C4-2B (cell line): ENCODE results near the gene PRKAG2.

Experiments
- H3K27ac ChIP-seq: fragments of 450-650 bp; 2 replicates; pipeline ENCODE4 v1.5.1; 2017
- ZFX ChIP-seq: fragments of 450-650 bp; IDR thresholded peaks from 2 replicates; pipeline ENCODE4 v1.6.1; 2017
- TF ChIP-seq, protein P1 (sequence below): fragments of 450-650 bp; conservative IDR thresholded peaks from 2 replicates; pipeline ENCODE4 v1.5.1; 2017; ENCODE audit warnings: mild to moderate bottlenecking

PRKAG2 gene

DNA sequence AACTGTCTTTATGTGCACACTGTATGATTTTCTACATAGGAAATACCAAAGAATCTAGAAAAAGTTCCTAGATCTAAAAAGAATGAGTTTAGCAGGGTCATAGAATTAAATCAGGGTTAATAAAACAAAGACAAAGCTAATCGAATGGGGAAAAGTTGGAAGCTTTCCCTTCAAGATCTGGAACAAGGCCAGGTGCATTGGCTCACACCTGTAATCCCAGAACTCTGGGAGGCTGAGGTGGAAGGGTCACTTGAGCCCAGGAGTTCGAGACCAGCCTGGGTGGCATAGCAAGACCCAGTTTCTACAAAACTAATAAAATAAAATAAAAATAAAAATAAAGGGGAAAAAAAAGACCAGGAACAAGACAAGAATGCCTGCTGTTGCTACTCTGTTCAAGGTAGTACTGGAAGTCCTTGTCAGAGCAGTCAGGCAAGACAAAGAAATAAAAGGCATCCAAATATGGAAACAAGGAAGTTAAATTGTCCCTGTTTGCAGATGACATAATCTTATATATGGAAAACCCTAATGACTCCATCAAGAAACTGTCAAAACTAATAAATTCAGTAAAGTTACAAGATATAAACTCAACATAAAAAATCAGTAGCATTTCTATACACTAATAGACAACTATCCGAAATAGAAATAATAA, 281.1 kb downstream of the PRKAG2 start:
- H3K27ac ChIP-seq: no peak overlapping the region
- TF ChIP-seq, protein P1, sequence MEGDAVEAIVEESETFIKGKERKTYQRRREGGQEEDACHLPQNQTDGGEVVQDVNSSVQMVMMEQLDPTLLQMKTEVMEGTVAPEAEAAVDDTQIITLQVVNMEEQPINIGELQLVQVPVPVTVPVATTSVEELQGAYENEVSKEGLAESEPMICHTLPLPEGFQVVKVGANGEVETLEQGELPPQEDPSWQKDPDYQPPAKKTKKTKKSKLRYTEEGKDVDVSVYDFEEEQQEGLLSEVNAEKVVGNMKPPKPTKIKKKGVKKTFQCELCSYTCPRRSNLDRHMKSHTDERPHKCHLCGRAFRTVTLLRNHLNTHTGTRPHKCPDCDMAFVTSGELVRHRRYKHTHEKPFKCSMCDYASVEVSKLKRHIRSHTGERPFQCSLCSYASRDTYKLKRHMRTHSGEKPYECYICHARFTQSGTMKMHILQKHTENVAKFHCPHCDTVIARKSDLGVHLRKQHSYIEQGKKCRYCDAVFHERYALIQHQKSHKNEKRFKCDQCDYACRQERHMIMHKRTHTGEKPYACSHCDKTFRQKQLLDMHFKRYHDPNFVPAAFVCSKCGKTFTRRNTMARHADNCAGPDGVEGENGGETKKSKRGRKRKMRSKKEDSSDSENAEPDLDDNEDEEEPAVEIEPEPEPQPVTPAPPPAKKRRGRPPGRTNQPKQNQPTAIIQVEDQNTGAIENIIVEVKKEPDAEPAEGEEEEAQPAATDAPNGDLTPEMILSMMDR: no peak
- no peak for TF ChIP-seq ZFX

DNA sequence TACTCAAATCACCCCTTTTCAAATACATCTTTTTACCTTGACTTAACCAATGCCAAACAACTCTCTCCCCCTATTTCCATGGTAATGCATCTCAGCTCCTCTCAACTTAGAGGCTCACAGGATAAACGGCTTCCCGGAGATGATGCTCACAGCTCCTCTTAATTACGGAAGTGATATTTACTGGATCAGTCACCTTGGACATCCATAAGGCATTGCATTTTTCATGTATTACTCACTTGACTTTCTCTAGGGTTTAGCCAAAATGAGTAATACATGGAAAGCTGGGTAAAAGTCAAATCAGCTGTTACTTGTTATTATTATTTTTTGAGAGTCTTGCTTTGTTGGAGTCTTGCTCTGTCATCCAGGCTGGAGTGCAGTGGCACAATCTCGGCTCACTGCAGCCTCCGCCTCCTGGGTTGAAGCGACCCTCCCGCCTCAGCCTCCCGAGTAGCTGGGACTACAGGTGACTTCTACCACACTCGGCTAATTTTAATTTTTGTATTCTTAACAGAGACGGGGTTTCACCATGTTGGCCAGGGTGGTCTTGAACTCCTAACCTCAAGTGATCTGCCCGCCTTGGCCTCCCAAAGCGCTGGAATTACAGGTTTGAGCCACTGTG, 283.9 kb downstream of the PRKAG2 start:
- TF ChIP-seq, protein P1: no peak
- no peak for TF ChIP-seq ZFX
- no peak overlapping the region for H3K27ac ChIP-seq

DNA sequence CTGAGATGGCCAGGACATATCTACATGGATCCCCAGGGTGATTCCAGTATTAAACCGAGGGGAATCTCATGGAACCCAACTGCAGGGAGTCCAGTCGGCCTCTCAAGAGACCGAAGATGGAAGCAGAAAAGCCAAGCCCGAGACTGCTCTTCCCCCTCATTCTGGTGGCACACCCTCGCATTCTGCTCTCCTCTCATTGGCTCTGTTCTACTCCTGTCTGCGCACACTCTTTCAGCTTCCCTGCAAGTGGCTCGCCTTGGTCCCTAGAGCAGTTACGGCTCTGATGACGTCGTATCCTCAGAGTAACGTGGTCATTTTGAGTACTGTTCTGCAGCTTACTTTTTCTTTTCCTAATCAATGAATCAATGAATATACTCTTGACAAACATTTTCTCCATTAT, 284.6 kb downstream of the PRKAG2 start:
- no peak overlapping the region for H3K27ac ChIP-seq
- TF ChIP-seq, protein P1: no peak
- no peak for TF ChIP-seq ZFX

DNA sequence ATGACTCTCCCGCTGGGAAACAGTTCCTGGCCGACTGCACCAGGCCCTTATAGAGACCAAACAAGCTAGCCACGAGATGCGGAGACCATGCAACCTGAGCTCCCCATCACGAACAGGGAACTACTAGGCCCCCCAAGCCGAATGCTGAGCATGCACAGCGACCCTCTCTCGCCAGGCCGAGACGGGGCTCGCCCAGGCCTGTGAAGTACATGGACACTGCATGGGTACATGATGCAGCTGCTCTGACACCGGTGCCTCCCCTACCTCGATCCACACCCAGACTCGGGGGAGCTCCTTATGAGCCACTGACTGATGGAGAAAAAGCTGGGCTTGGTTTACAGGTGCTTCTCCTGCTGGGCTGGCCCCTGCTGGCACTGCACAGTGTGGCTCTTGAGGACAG, 285.0 kb downstream of the PRKAG2 start:
- no peak overlapping the region for H3K27ac ChIP-seq
- TF ChIP-seq ZFX: no peak
- TF ChIP-seq, protein P1: no peak

DNA sequence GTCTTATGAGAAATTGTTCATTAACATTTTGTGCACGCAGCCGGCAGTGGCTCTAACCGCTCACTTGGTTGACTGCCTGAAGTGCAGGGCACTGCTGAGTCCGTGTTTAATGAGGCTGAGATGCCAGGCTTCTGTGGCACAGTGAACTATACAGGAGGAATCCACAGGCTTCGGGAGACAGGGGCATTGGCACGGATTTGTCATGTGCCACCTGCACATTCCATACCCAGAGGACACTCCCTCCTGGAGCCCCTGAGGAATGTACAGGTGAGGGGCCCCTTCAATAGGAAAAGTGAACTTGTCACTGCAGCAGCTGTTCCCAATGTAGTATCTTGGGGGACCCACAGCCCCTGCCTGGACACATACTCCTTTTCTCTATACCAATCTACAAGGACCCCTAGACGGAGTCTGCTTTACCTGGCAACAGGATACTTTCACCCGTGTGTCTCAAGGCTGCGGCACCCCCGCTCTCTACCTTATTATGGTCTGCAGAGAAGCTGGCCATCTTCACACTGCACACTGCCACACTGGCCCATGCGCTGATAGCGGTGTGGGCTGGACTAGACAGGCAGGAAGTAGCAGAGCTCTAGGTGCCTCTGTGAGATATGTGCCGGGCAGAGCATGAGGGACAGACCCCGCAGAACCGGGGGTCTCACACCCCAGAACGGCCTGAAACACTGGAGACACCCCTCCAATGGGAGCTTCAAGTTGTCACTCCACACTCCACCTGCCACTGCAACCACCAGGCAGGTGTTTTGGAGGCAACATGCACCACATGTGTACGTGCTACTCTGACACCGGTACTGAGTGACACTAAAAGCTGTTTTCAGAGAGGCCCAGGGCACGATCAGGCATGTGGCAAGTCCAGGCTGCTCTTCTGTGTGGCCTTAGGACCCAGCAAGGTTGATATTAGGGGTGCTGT, 285.8 kb downstream of the PRKAG2 start:
- TF ChIP-seq ZFX: no peak
- TF ChIP-seq, protein P1: no peak
- no peak overlapping the region for H3K27ac ChIP-seq

DNA sequence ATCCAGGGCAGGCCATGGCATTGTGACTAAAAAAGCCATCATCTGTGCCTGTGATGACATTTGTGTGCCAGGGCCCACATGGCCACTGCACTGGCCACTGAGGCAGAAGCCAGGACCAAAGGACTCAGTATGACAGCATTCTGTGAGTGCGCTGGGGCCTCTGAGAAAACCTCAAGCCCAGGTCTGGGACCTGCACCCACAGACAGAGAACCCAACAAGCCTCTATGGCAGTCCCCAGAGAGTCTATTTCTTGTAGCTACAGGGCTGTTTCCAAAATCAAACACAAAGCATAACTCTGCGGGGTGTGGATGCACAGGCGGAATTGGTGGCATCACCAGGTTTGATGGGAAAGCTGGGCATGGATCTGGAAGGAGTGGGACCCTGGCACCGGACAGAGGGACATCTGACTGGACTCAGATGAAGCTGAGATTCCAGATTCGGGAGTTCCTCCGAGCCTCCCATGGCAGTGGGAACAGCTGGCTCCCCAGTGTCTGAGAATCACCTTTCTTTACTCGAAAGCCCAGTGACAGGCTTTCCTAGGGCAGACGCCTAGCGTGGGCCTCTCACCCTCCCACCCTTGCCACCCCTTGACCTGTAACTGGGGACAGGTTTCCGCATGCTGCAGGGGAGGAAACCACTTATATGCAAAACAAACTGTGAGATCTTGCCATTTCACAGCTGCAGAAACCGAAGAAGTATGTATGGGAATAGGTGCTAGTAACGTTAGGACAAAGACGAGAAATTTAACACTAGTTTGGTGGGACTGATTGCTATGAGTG, 286.7 kb downstream of the PRKAG2 start:
- H3K27ac ChIP-seq: no peak overlapping the region
- TF ChIP-seq, protein P1: no peak
- no peak for TF ChIP-seq ZFX
